Uterus (tissue), 2 donors: Measurements from ENCODE around the gene HIP1.

ENCODE experiments used
- POLR2A ChIP-seq, 2 donors: fragments of 450-650 bp; IDR thresholded peaks; one replicate each; pipeline ENCODE4 v1.6.1; 2016; ENCODE audit warnings: antibody characterized with exemption in 2 of 2, mild to moderate bottlenecking in 1 of 2, moderate library complexity in 1 of 2
- TF ChIP-seq, protein P1 (sequence below), 4 experiments: fragments of 200-600 bp in 2 of 4; fragments of 450-650 bp in 2 of 4; sonication (generic) in 2 of 4; IDR thresholded peaks; one replicate each; pipeline ENCODE4 v1.5.1; 2016 to 2019; ENCODE audit warnings: antibody characterized with exemption in 4 of 4, mild to moderate bottlenecking in 2 of 4, moderate library complexity in 1 of 4

DNA sequence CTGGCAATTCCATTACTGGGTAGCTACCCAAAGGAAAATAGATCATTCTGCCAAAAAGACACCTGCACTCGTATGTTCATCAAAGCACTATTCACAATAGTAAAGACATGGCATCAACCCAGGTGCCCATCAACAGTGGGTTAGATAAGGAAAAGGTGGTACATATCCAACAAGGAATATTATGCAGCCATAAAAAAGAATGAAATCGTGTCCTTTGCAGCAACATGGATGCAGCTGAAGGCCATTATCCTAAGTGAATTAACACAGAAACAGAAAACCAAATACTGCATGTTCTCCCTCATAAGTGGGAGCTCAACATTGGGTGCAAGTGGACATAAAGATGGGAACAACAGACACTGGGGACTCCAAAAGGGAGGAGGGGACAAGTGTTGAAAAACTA is 93.2 kb downstream of the HIP1 start:
- TF ChIP-seq, protein P1, sequence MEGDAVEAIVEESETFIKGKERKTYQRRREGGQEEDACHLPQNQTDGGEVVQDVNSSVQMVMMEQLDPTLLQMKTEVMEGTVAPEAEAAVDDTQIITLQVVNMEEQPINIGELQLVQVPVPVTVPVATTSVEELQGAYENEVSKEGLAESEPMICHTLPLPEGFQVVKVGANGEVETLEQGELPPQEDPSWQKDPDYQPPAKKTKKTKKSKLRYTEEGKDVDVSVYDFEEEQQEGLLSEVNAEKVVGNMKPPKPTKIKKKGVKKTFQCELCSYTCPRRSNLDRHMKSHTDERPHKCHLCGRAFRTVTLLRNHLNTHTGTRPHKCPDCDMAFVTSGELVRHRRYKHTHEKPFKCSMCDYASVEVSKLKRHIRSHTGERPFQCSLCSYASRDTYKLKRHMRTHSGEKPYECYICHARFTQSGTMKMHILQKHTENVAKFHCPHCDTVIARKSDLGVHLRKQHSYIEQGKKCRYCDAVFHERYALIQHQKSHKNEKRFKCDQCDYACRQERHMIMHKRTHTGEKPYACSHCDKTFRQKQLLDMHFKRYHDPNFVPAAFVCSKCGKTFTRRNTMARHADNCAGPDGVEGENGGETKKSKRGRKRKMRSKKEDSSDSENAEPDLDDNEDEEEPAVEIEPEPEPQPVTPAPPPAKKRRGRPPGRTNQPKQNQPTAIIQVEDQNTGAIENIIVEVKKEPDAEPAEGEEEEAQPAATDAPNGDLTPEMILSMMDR (IDR thresholded peaks at IDR 0.05), result no peak
- no peak for TF ChIP-seq POLR2A (IDR thresholded peaks at IDR 0.05)
